ENCODE measurements around the gene THSD4.

- TF ChIP-seq POLR2A (IDR thresholded peaks at IDR 0.05) = no peak
- TF ChIP-seq, protein P1, sequence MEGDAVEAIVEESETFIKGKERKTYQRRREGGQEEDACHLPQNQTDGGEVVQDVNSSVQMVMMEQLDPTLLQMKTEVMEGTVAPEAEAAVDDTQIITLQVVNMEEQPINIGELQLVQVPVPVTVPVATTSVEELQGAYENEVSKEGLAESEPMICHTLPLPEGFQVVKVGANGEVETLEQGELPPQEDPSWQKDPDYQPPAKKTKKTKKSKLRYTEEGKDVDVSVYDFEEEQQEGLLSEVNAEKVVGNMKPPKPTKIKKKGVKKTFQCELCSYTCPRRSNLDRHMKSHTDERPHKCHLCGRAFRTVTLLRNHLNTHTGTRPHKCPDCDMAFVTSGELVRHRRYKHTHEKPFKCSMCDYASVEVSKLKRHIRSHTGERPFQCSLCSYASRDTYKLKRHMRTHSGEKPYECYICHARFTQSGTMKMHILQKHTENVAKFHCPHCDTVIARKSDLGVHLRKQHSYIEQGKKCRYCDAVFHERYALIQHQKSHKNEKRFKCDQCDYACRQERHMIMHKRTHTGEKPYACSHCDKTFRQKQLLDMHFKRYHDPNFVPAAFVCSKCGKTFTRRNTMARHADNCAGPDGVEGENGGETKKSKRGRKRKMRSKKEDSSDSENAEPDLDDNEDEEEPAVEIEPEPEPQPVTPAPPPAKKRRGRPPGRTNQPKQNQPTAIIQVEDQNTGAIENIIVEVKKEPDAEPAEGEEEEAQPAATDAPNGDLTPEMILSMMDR (IDR thresholded peaks at IDR 0.05) = no peak
- no peak for TF ChIP-seq EP300 (IDR thresholded peaks at IDR 0.05)
- no peak for TF ChIP-seq POLR2AphosphoS5 (IDR thresholded peaks at IDR 0.05)
These were observed 215.4 kb downstream of the THSD4 start for GRCh38 chr15:71330638-71331162.

All from upper lobe of left lung (tissue), 4 donors.